DOHH2 (cell line): ENCODE results near the gene UMAD1.

Experiments
- CTCF ChIP-seq: fragments of 200-600 bp; sonication (generic); IDR thresholded peaks from one replicate; pipeline ENCODE4 v1.5.1; 2014; ENCODE audit warnings: antibody characterized with exemption, mild to moderate bottlenecking, low read depth, low read length; ENCODE audit not compliant: poor library complexity, severe bottlenecking
- EZH2phosphoT487 ChIP-seq: fragments of 200-600 bp; sonication (generic); IDR thresholded peaks from 2 replicates; pipeline ENCODE4 v1.6.1; 2017; ENCODE audit warnings: borderline replicate concordance, mild to moderate bottlenecking, antibody characterized with exemption, low read length, moderate library complexity, mixed read lengths

GRCh38 chr7:7808626-7809025, 168.1 kb downstream of the UMAD1 start:
- no peak for TF ChIP-seq CTCF
- TF ChIP-seq EZH2phosphoT487, result no peak
